Breast epithelium (tissue), 3 donors: ENCODE measurements around the gene ACIN1.

ENCODE experiments used
- CTCF ChIP-seq, 3 donors: fragments of 450-650 bp; IDR thresholded peaks; one replicate each; pipeline ENCODE4 v1.5.1; 2016 to 2017; ENCODE audit warnings: antibody characterized with exemption in 3 of 3, mild to moderate bottlenecking in 3 of 3, moderate library complexity in 3 of 3
- POLR2A ChIP-seq: fragments of 450-650 bp; IDR thresholded peaks from one replicate; pipeline ENCODE4 v1.6.1; 2016; ENCODE audit warnings: antibody characterized with exemption, mild to moderate bottlenecking, moderate library complexity
- POLR2AphosphoS5 ChIP-seq, 3 donors: sonication (generic); formaldehyde crosslinking; IDR thresholded peaks; one replicate each; pipeline ENCODE4 v1.6.1; 2017; ENCODE audit warnings: antibody characterized with exemption in 3 of 3

- TF ChIP-seq POLR2A (no peak), CTCF (IDR thresholded peaks at IDR 0.05) (no peak), POLR2AphosphoS5 (IDR thresholded peaks at IDR 0.05) (peak in 1 of 3 donors; percentile 61)
Observed at GRCh38 chr14:23141706-23142444, 46.9 kb upstream of the ACIN1 start.
